Neutrophil (primary cell): ENCODE measurements around the gene DEDD2.
A peak's percentile ranks its signal among the peaks of the same experiment; 100 is the strongest.

Source experiments
- H3K27ac ChIP-seq: fragments of 200-600 bp; sonication (generic); 2 replicates; pipeline ENCODE4 v1.5.1; 2016; ENCODE audit warnings: mild to moderate bottlenecking, moderate library complexity
- H3K27me3 ChIP-seq: fragments of 200-600 bp; sonication (generic); 2 replicates; pipeline ENCODE4 v1.6.0; 2016; ENCODE audit warnings: mild to moderate bottlenecking
- H3K36me3 ChIP-seq: fragments of 200-600 bp; sonication (generic); 2 replicates; pipeline ENCODE4 v1.5.1; 2017
- H3K4me1 ChIP-seq, 2 experiments: fragments of 200-600 bp in 1 of 2; sonication (generic) in 1 of 2; 1 replicate in 1 of 2; 2 replicates in 1 of 2; pipeline versions ENCODE4 v1.5.1 to v1.6.1; 2013 to 2016; ENCODE audit warnings: low read depth in 1 of 2, low read length in 1 of 2, mild to moderate bottlenecking in 1 of 2, moderate library complexity in 1 of 2; ENCODE audit not compliant: control insufficient read depth in 1 of 2, insufficient read depth in 1 of 2
- H3K4me3 ChIP-seq, 2 experiments: fragments of 200-600 bp in 1 of 2; sonication (generic) in 1 of 2; 1 replicate in 1 of 2; 2 replicates in 1 of 2; pipeline ENCODE4 v1.5.1; 2013 to 2016; ENCODE audit warnings: low read depth in 1 of 2, low read length in 1 of 2, mild to moderate bottlenecking in 1 of 2, moderate library complexity in 1 of 2
- H3K9me3 ChIP-seq: fragments of 200-600 bp; sonication (generic); 2 replicates; pipeline ENCODE4 v1.5.1; 2016
- TF ChIP-seq, protein P1 (sequence below): fragments of 200-600 bp; sonication (generic); IDR thresholded peaks from 2 replicates; pipeline ENCODE4 v1.5.1; 2016; ENCODE audit warnings: antibody characterized with exemption

The DEDD2 gene

DNA sequence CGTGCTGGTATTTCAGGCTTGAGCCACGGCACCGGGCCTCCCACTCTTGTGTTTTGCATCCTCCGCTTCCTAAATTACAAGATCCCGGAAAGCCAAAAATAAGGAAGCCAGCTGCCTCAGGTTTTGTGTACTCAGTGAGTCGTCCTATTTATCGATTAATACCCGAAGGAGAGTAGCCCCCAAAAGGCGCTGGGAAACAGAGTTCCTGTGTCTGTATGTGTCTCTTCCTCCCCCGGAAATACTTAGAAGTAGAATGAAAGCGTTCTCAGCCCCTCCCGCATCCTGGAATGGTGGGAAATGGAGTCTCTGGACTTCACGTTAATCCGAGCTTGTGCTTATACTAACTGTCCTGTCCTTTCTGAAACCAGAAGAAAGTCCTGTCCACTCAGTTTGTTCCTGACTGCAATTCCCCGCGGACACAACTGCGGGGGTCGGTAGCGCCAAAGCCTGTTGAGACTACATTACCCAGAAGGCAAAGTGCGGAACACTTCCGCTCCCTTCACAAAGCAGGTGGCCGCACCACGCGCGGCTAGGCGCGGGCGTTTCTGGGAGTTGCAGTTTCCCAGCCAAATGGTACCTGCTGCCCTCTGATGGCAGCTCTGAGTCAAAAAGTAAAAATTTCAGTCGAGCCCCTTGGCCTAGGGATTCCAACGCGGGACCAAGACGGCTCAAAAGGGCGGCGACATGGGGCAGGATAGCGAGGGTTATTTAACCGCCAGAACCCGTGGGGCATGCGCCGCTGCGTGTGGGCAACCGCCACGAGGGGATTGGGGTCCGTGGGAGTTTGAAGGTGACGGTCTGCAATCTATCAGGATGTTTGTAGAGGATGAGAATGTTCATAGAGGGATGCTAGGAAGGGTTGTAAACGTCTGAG is 27.1 kb upstream of the DEDD2 start:
- peak overlapping the region; percentile 90 for H3K27ac ChIP-seq
- peak overlapping the region; percentile 65 to 94 for H3K4me3 ChIP-seq
- H3K36me3 ChIP-seq, result peaks cover 18% of the 10 kb centered on the region
- TF ChIP-seq, protein P1, sequence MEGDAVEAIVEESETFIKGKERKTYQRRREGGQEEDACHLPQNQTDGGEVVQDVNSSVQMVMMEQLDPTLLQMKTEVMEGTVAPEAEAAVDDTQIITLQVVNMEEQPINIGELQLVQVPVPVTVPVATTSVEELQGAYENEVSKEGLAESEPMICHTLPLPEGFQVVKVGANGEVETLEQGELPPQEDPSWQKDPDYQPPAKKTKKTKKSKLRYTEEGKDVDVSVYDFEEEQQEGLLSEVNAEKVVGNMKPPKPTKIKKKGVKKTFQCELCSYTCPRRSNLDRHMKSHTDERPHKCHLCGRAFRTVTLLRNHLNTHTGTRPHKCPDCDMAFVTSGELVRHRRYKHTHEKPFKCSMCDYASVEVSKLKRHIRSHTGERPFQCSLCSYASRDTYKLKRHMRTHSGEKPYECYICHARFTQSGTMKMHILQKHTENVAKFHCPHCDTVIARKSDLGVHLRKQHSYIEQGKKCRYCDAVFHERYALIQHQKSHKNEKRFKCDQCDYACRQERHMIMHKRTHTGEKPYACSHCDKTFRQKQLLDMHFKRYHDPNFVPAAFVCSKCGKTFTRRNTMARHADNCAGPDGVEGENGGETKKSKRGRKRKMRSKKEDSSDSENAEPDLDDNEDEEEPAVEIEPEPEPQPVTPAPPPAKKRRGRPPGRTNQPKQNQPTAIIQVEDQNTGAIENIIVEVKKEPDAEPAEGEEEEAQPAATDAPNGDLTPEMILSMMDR, result peak; percentile 85
- no peaks in the 10 kb centered on the region for H3K9me3 ChIP-seq
- H3K27me3 ChIP-seq, result no peaks in the 10 kb centered on the region
- peaks cover 45 to 48% of the 10 kb centered on the region in 2 experiments for H3K4me1 ChIP-seq

GRCh38 chr19:42242512-42243409 is 25.3 kb upstream of the DEDD2 start, which contains the start of gene GSK3A:
GSK3A (minus strand) TSS chr19:42242602; CDS start chr19:42242465, 137 bp downstream.
- peak within 1 kb of the TSS; percentile 90 for H3K27ac ChIP-seq

DNA sequence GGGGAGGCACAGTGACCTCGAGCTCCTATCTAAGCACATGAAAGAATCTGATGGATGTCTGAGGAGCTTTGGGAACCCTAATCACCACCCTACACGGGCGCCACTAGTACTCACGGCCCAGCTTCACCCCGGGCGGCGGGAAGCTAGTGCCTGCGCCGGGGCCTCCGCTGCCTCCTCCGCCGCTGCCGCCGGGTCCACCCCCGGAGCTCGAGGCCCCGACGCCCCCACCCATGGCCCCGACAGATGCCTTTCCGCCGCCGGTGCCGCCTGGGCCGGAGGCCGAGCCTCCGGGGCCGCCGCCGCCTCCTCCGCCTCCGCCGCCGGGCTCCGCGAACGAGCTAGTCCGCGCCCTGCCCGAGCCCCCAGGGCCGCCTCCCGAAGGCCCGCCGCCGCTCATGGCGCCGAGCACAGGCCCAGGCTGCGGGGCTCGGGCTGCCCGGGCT is 24.6 kb upstream of the DEDD2 start:
- Histone ChIP-seq H3K36me3 (peaks cover 16% of the 10 kb centered on the region), H3K9me3 (no peaks in the 10 kb centered on the region), H3K27me3 (no peaks in the 10 kb centered on the region), H3K4me3 (peak overlapping the region; percentile 65 to 77), H3K27ac (peak overlapping the region; percentile 90), H3K4me1 (peaks cover 45 to 48% of the 10 kb centered on the region in 2 experiments)
- TF ChIP-seq, protein P1, result no peak

More at GRCh38 chr19:42242512-42243409, 25.3 kb upstream of the DEDD2 start, which contains the start of gene GSK3A:
- peaks cover 10% of the 10 kb centered on the region for H3K36me3 ChIP-seq
- H3K4me3 ChIP-seq, result peak within 1 kb of the TSS; percentile 65 to 94
- TF ChIP-seq, protein P1, result peak; percentile 54
- no peaks in the 10 kb centered on the region for H3K9me3 ChIP-seq
- no peaks in the 10 kb centered on the region for H3K27me3 ChIP-seq
- peaks cover 45 to 48% of the 10 kb centered on the region in 2 experiments for H3K4me1 ChIP-seq

GRCh38 chr19:42241279-42241678 is 23.8 kb upstream of the DEDD2 start:
- Histone ChIP-seq H3K4me3 (peak overlapping the region; percentile 65 to 77), H3K27me3 (no peaks in the 10 kb centered on the region), H3K4me1 (peaks cover 45 to 48% of the 10 kb centered on the region in 2 experiments), H3K36me3 (peaks cover 24% of the 10 kb centered on the region), H3K9me3 (no peaks in the 10 kb centered on the region), H3K27ac (peak overlapping the region; percentile 90)
- TF ChIP-seq, protein P1, result no peak

DNA sequence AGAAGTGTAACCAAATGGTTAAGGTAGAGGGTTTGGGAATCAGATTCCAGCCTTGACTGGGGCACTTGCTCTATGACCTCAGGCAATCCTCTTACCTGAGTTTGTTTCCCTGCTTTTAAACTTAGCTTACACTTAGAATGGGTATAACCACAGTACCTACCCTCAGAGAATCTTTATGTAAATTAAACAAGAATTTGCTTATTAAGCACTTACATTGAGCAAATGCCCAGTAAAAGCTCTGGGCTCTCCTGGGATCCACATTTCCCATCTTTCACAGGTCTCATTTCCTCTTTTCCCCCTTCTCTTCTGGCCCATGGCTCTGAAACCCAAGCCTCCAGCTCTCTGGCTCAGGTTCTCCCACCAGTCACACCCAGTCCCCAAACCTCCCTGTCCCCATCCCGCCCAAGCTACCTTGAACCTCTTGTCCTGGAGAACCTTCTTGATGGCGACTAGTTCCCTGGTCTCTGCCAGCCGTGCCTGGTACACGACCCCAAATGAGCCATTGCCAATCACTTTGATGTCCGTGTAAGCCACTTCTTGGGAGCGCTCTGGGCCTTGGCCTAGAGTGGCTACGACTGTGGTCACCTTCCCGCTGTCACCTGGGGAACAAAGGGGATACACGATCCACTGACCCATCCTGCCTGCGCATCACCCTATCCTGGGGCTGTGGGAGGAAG is 22.2 kb upstream of the DEDD2 start:
- Histone ChIP-seq H3K27ac (peak overlapping the region; percentile 30), H3K4me3 (no peak overlapping the region), H3K36me3 (peaks cover 40% of the 10 kb centered on the region)

More for the DNA sequence above, 22.2 kb upstream of the DEDD2 start:
- Histone ChIP-seq H3K9me3 (no peaks in the 10 kb centered on the region), H3K4me1 (peaks cover 40 to 43% of the 10 kb centered on the region in 2 experiments), H3K27me3 (no peaks in the 10 kb centered on the region)
- TF ChIP-seq, protein P1, result no peak
